NOMO-1 (cell line): ENCODE data around the gene VILL.

Experiments used
- DNase-seq, 2 experiments: peaks; one replicate each; lab custom pipeline; 2025; ENCODE audit not compliant: unreplicated experiment in 2 of 2; lab: John Stamatoyannopoulos, UW

The VILL gene

DNA sequence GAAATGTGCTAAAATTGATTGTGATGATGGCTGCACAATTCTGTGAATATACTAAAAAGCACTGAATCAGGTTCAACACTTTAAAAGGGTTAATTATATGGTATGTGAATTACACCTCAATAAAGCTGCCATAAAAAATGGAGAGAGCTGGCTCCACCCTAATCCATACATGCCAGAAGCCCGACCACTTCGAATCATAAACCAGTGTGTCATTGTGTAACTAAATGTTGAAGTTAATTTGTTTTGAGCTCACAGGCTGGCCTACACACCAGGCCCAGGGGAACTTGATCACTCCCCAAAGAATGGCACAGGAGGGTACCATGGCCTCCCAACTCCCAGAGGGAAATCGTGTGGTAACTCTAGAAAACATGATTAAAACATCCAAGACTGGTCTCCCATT lies 24.9 kb downstream of the VILL start:
- no peak for DNase-seq

DNA sequence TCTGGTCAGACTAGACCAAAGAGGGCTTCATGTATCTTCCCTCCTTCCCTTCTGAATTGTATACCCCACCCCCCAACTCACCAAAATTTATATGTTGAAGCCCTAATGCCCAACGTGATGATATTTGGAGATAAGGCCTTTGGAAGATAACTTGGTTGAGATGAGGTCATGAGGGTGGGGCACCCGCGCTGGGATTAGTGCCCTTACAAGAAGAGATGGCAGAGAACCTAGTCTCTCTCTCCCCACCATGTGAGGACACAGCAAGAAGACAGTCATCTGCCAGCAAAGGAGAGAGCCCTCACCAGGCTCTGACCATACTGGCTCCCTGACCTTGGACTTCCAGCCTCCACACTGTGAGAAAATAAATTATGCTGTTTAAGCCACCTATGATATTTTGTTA lies 25.4 kb downstream of the VILL start:
- DNase-seq, result no peak

DNA sequence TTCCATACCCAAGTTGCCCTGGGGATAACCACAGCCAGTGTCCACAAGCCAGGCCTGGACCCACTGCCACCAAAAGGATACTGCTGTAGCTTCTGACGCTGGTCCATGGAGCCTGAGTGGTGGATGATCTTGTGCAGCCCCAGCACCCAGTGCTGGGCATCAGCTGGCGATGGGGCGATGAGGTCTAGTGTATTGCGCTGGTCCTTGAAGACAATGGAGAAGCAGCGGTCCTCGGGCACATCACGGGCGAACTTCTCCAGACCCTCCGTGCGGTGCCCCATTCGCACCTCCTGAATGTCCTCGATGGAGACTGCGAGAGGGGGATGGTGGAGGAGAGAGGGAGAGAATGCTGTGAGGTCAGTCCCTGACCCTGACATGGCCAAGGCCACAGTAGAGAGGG lies 25.8 kb downstream of the VILL start:
- no peak for DNase-seq

DNA sequence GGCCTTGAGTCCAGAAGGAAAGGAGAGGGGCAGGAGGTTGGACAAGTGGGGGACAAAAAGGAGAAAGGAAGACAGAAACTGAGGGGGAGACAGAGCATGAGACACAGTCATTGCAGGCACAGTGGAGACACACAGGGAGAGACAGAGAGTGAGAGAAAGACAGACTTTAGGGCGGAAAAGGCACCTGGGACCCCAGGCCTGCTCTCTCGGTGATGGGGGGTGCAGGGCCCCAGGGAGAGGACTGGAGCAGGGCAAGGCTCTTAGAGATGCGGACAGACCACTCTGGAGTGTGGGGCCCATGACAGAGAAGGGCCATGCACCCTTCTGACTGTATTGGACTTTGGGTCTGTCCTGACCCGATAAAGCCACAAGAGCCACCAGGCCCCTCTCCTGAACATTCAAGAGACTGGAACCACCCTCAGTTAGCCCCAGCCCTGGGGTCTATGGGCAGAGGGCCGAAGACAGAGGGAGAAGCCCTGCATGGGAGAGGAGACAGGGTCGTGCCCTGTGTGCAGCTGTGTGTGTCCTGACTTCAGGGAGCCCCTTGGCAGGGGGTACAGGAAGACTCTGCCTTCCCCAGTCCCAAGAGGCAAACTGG lies 26.4 kb downstream of the VILL start:
- DNase-seq, result no peak

DNA sequence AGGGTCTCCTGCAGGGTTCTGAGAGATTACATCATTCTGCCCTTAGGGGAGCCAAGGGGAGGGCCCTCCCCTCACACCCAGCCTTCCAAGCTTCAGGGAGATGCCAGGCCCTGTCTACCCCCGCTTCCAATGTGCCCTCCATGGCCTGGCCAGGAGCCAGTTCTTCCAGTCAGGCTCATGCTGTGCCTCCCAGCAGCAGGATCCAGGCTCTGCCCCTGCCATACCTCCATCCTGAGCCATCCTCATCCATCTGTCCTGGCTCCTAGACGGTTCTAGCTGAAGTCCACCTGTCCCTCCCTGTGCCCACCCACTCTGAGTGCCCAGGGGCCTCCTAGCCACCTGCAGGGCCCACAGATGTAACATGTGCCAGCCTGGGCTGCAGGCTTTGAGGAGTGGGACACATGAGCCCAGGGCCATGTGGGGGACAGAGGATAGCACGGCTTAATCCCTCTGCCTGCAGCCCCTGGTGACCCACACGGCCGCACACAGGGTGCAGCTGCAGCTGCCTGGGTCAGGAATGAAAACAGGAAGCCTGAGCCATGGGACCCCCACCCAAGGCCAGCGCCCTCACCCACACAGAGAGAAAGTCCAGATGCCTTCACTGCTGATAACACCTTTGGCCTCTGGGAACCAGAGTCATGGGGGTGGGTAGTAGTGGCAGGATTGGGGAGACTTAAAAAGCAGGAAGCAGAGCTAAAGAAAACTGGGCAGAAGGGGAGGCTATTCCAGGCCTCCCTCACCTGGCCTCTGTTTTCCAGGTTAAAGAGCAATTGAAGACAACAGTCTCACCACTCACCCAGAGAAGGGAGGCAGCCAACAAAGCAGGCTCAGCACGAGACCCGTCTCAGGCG lies 27.1 kb downstream of the VILL start:
- DNase-seq, result no peak

DNA sequence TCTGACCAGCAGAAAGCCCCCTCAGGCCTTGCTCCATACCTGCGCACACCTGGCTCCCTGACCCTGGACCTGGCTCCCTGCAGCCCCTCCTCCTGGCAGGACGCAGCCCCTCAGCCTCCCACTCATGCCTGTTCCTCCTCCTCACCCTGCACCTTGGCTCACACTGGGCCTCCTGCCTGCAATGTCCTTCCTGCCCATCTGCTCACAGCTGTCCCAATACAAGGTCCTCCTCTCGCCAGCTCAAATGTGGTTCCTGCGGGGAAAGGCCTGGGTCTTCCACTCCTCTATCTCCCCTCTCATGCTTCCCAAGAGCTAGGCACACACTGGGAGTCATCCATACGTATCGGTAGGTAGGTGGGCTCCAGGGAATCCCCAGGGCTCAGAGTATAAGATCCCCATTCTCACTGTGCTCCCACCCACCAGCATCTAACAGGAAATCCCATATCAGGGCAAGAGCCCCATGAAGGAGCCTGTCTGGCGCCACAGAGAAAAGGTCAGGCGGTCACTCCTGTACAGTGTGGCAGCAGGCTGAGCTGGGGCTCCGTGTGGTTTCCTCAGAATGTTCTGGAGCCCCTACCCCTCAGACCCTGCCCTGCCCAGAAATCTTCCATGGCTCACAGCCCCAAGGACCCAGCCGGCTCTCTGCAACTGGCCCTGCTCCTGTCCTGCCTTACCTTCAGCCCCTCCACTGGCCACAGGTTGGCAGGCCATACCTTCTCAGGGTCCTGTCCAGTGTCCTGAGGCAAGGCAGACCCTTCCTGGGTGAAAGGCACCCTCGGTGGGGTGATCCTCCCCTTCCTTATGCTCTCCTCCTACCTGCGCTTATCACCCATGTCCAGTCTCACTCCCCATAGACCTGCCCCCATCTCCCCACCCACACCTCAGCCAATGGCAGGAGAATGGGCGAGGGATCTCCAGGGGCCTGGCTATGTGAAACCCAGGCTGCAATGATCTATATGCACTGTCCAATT lies 28.0 kb downstream of the VILL start:
- DNase-seq, result no peak

DNA sequence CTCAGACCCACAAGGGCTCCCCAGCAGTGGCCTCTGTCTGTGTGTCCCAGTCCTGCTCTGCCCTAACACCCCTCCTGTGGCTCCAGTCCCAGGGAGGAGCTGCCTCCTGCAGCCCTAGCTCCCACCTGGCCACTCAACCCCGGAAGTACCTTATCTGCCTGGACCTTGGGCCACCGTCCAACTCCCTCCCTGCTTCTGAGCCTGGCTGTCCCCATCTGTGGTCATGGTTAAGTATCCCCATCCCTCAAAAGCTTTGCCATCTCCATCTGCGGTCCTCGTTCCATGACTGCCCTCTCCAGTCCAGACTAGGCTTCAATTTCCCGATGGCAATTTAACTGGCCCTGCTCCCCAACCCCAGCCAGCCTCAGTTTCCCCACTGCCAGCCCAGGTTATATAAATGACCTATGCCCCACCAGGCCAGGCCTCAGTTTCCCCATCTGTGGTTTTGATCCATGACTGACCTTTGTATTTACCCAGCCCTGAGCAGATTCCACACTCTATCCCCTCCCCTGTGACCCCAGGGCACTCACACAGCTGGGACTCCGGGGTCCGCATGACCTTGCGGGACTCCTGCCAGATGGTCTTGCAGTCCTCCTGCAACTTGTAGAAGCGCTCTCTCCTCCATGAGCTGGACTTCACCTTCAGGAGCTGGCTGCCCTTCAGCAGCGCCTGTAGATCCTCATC lies 29.2 kb downstream of the VILL start:
- no peak for DNase-seq

DNA sequence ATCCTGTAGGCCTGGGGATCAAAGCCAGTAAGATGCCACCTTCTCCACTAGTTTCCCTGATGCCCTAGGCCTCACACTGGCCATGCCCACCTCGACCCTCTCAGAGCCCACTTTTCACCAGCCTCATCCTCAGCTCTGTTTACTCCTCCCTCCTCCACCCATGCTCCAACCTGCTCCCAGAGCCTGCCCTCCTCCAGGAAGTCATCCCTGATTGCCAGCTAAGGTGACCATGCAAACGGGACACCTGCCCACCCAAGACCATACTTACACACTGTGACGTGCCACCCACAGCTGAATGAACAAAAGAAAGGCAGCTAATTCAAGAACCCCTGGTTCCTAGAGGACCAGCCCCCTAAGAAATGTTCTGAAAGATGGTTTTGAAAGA lies 29.7 kb downstream of the VILL start:
- no peak for DNase-seq

DNA sequence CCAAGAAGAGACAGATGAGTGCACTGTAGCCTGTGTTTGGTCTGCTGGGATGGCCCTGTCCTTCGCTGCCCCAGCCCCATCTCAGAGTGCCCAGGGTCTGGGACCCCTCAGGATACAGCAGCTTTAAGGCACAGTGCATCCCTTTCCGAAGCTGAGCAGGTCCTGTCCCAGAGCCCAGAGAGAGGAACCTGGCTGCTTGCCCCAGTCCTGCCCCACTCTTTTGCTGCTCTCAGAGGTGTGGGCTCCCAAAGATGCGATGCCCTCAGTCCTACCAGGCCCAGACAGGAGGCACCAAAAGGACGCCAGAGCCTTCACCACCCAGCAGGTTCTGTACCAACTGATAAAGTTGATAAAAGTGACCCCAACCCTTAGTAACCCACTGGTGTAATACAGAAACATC lies 30.6 kb downstream of the VILL start:
- DNase-seq, result no peak

DNA sequence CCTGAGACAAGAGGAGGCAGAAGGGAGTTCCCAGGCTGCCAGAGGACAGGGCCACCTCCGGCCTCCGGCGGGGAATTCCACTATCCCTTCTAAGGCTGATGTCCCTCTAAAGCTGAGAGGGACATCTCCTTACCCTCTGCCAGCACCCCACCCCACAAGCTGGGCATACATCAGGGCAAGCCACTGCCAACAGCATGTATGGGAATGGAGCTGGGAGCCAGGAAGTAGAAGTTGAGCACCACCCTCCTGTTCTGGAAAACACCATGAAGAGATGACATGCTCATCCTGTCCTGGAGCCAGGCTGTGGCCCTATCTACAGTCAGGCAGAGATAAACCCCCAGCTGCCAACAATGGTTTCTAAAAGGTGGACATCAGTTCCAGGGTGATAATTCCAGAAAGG lies 31.7 kb downstream of the VILL start:
- no peak for DNase-seq

DNA sequence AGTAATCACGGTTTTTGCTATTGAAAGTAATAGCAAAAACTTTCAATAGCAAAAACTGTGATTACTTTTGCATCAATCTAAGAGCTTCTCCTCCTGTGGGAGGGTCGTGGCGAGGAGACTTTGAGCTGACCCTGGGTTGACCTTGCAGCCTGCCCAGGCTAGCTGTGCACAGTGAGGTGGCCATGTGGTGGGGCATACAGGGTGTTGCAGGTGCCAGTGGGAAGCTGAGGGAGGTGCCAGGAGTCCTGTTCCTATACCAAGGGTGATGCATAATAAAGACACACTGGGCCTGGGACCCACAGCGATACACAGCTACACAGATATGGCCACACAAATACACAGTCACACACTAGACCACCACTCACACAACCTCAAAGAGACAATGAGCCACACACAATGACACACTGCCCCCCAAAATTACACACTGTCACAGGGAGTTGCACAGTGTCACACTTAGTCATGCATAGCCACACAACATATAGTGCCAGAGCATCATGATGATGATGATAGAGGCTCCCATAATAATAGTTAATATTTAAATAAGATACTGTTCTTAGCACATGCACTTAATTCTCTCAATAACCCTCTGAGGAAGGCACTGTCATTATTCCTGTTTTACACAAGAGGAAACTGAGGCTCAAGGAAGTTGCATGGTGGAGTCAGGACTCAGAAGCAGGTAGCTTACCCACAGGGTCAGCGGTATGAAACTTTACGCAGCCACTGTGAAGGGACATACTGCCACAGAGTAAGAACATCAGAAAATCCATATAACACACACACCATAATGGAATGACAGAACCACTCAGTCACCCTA lies 32.5 kb downstream of the VILL start:
- DNase-seq, result no peak

DNA sequence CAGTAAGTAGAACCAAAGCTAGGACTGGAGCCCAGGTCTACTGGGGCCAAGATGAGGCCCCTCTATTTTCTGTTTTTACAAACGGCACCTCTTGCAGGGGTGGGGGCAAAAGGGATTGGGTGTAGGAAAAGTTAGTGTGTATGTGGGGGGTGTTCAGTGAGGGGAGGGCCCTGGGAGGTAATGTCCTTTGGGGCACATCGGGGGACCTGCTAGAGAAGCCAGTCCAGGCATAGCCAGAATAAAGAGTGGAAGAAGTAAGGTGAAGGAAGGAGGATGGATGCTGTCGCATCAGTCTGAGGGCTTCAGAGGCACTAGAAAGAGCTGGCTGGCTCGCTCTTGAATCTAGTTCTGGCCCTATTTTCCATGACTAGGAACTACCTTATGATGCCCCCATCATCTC lies 36.3 kb downstream of the VILL start:
- DNase-seq, result no peak

DNA sequence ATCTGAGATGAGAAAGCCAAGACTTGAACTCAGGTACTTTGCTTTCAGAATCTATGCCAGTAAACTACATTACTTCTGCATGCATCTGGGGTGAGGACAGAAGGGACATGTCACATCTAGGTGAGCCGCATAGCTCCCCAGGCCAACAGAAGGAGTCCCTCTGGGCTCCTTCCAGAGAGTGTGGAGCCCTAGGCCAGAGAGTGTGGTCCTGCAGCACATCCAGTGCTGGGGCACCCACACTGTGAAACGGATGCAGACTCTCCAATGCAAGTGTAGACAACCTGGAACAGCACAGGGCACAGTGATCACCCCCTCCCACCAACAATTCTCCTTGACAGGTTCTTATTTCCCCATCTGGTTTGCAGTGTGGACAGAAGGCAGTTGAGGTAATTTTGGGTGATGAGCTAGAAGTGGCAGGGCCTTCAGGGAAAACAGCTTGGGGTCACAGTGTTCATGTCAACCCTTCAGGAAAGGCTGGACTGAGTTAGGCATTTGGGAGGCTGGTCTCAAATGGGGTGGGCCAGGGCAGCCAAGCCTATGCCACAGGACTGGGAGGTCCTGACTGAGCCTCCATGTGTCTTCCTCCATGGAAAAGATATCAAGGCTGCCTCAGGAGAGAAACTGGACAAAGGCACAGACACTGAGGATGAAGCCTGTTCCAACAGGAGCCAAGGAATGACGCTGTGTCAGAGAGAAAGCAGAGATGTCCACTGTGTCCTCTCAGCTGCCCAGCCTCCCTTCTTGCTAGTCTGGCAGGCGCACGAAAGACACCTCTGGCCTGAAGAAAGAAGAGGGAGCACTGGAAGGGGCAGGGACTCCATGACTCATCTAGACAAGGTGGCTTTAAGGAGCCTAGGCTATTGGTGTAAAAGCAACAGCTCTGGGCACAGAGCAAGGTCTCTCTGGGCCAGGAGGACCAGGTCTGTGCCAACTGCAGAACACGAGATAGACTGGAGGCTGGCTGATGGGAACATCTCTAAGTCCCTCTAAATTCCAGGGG lies 37.2 kb downstream of the VILL start:
- DNase-seq, result no peak

DNA sequence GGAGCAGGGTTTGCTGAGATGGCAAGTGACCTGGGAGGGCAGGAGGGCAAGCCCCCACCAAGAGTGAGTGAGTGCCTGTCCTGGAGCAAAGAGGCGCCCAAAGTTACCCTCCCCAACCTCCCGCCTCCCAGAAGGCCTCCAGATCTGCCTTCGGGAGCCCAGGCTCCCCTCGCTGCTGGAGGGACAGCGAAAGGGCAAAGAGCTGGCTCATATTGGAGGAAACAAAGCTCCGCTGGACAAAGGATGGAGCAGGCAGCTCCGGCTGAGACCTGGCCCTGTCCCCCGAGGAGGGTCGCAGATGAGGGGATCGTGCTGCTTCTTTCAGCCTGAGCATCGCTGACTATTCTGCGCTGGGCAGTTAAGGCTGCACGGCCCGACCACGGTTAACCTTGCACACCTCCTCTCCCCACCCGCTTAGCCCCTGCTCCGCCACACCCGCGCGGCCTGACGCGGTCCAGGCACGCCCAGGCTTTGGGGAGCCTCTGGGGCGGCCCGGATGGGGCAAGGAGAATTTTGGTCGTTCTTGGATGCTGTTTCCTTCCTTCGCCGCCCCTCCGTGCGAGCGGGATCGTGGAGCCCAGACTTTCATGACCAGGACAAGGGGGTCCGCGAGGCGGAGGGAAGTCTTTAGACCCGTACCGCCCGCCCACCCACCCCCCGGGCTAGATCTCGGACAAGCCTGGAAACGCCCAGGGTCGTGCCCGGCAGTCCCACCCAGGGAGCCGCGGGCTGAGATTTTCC lies 38.2 kb downstream of the VILL start:
- no peak for DNase-seq

DNA sequence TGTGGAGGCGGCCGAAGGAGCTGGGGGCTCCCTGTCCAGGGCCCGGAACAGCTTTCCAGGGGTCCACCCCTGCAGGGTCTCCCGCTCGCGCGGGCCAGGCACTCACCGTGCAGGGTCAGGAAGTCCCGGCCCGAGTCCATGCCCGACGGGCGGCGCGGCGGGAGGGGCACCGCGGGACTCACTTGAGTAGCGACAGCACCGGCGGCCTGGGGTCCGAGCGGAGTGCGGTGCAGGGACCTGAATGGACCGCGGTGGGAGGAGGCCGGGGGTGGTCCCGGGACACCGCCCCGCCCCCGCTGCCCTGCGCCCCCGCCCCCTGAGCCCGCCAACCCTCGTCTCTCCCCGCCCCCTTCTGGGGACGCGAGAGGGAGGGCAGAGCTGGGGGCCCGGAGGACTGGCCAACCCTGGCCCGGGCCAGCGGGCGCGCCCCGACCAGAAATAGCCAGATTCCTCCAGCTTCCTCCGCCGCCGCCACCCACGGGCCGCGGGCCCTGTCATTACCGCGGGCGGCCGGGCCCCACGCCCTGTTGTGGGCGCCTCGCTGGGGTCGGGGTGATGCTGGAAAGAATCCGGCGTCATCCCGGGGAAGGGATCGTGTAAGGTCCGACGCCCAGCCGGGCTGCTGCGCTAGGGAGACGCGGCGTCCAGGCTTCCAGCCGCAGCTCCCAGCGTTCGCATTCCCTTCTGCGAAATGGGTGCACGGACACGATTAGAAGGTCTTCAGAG lies 39.0 kb downstream of the VILL start, which contains the start of gene PLCD1:
TSS of gene PLCD1 (minus strand) at position 243 of the 726 bp plus-strand sequence. CDS start at position 140, 103 bp downstream.
- DNase-seq, result peak in 1 of 2 experiments; percentile 12

DNA sequence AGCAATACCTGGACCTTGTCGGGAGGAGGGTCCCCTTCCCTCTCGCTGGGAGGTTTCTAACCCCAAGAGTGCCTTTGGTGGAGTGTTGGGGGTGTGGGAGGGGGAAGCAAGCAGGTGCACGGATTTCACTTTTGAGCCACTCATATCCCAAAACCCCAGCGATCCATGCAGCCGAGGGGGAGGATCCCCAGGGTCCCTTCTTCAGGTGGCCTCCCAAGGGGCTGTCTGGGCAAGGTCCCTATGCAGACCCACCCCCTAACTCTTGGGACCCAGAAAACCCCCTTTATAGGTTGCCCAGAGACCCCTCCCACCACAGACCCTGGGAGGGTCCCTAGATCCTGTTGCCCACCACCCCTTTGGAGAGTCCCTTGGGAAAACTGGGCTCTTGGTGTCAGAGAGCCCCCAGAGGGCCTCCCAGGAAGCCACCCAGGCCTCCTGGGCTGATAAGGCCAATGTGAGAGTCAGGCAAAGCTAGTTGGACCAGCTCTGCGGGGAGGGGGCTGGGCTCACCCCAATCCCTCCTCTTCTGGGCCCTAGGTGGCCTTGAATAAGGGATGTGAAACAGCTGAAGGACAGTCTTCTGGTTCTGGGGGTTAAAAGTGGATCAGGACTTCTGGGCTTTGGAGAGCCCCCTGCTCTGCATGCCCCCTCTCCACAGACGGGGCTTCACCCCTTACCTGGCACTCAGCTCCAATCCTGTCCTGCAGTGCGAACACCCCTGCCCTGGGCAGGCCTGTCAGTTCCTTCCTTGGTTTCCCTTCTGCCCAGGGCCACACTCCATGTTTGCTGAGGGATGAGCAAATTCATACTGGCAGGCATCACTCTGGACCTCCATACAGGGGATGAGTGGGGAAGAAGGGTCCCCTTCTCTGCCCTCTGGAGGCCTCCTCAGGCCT lies 39.8 kb downstream of the VILL start:
- no peak for DNase-seq
